ENCODE measurements around the gene PELI2.

Gene PELI2

GRCh38 chr14:56270921-56271320, 152.7 kb downstream of the PELI2 start:
- Histone ChIP-seq H4K20me1 (ENCODE audit: low read depth, low read length) (no peaks in the 10 kb centered on the region), H3K9me3 (ENCODE audit: insufficient read depth, low read length) (no peaks in the 10 kb centered on the region), H3K79me2 (ENCODE audit: insufficient read depth, low read length) (no peaks in the 10 kb centered on the region), H3F3A (ENCODE audit: insufficient read depth) (no peaks in the 10 kb centered on the region), H3K4me2 (ENCODE audit: low read depth, low read length, poor library complexity, severe bottlenecking) (no peak overlapping the region), H3K27ac (ENCODE audit: low read depth, low read length) (no peak overlapping the region), H3K36me3 (ENCODE audit: low read length) (no peaks in the 10 kb centered on the region), H2AFZ (ENCODE audit: low read depth, low read length, severe bottlenecking) (no peak overlapping the region), H3K4me3 (ENCODE audit: insufficient read depth, low read length, poor library complexity, severe bottlenecking) (no peak overlapping the region), H3K9me2 (replicated peaks; ENCODE audit: insufficient read depth, low read length) (no peaks in the 10 kb centered on the region), H3K9ac (ENCODE audit: low read length) (no peak overlapping the region), H3K27me3 (ENCODE audit: low read length) (no peaks in the 10 kb centered on the region)
- TF ChIP-seq EZH2phosphoT487 (conservative IDR thresholded peaks at IDR 0.05; ENCODE audit: low read length) (no peak), CTCF (IDR thresholded peaks at IDR 0.05; ENCODE audit: insufficient read depth, low read length, poor library complexity, severe bottlenecking) (no peak)

GRCh38 chr14:56271970-56272369, 153.8 kb downstream of the PELI2 start:
- Histone ChIP-seq H3K9me2 (replicated peaks; ENCODE audit: insufficient read depth, low read length) (no peaks in the 10 kb centered on the region), H3K79me2 (ENCODE audit: insufficient read depth, low read length) (no peaks in the 10 kb centered on the region), H3K9me3 (ENCODE audit: insufficient read depth, low read length) (no peaks in the 10 kb centered on the region), H3F3A (ENCODE audit: insufficient read depth) (no peaks in the 10 kb centered on the region), H3K27ac (ENCODE audit: low read depth, low read length) (no peak overlapping the region), H3K4me2 (ENCODE audit: low read depth, low read length, poor library complexity, severe bottlenecking) (no peak overlapping the region), H3K9ac (ENCODE audit: low read length) (no peak overlapping the region), H4K20me1 (ENCODE audit: low read depth, low read length) (no peaks in the 10 kb centered on the region), H3K36me3 (ENCODE audit: low read length) (no peaks in the 10 kb centered on the region), H3K27me3 (ENCODE audit: low read length) (no peaks in the 10 kb centered on the region), H3K4me3 (ENCODE audit: insufficient read depth, low read length, poor library complexity, severe bottlenecking) (no peak overlapping the region), H2AFZ (ENCODE audit: low read depth, low read length, severe bottlenecking) (no peak overlapping the region)
- no peak for TF ChIP-seq EZH2phosphoT487 (conservative IDR thresholded peaks at IDR 0.05; ENCODE audit: low read length)
- no peak for TF ChIP-seq CTCF (IDR thresholded peaks at IDR 0.05; ENCODE audit: insufficient read depth, low read length, poor library complexity, severe bottlenecking)

GRCh38 chr14:56273155-56273554, 154.9 kb downstream of the PELI2 start:
- Histone ChIP-seq H3K27ac (ENCODE audit: low read depth, low read length) (no peak overlapping the region), H4K20me1 (ENCODE audit: low read depth, low read length) (no peaks in the 10 kb centered on the region)

More at GRCh38 chr14:56273155-56273554, 154.9 kb downstream of the PELI2 start:
- H3K9ac ChIP-seq (ENCODE audit: low read length) = no peak overlapping the region
- no peaks in the 10 kb centered on the region for H3K36me3 ChIP-seq (ENCODE audit: low read length)
- no peaks in the 10 kb centered on the region for H3F3A ChIP-seq (ENCODE audit: insufficient read depth)
- H2AFZ ChIP-seq (ENCODE audit: low read depth, low read length, severe bottlenecking) = no peak overlapping the region
- H3K4me3 ChIP-seq (ENCODE audit: insufficient read depth, low read length, poor library complexity, severe bottlenecking) = no peak overlapping the region
- TF ChIP-seq EZH2phosphoT487 (conservative IDR thresholded peaks at IDR 0.05; ENCODE audit: low read length) (no peak), CTCF (IDR thresholded peaks at IDR 0.05; ENCODE audit: insufficient read depth, low read length, poor library complexity, severe bottlenecking) (no peak)
- H3K9me3 ChIP-seq (ENCODE audit: insufficient read depth, low read length) = no peaks in the 10 kb centered on the region
- no peaks in the 10 kb centered on the region for H3K27me3 ChIP-seq (ENCODE audit: low read length)
- no peak overlapping the region for H3K4me2 ChIP-seq (ENCODE audit: low read depth, low read length, poor library complexity, severe bottlenecking)
- H3K9me2 ChIP-seq (replicated peaks; ENCODE audit: insufficient read depth, low read length) = no peaks in the 10 kb centered on the region
- no peaks in the 10 kb centered on the region for H3K79me2 ChIP-seq (ENCODE audit: insufficient read depth, low read length)

Data from SU-DHL-6 (cell line).